Liver (tissue), 3 donors: ENCODE data around the gene CEP350.

Experiments used
- CTCF ChIP-seq: fragments of 150-350 bp; IDR thresholded peaks from 2 replicates; pipeline ENCODE4 v1.5.1; 2017; ENCODE audit warnings: improper control_type of control experiment, low read depth, low read length; ENCODE audit not compliant: missing input control
- FOXA1 ChIP-seq: IDR thresholded peaks from 2 replicates; pipeline ENCODE4 v1.6.1; 2016; ENCODE audit warnings: antibody characterized with exemption
- MAX ChIP-seq: IDR thresholded peaks from 2 replicates; pipeline ENCODE4 v1.6.1; 2016; ENCODE audit warnings: antibody characterized with exemption
- NR2F2 ChIP-seq: IDR thresholded peaks from 2 replicates; pipeline ENCODE4 v1.6.1; 2016; ENCODE audit warnings: antibody characterized with exemption
- RAD21 ChIP-seq, 2 donors: IDR thresholded peaks; 2 replicates each; pipeline ENCODE4 v1.6.1; 2016; ENCODE audit warnings: antibody characterized with exemption in 2 of 2, mild to moderate bottlenecking in 2 of 2
- donor health status: healthy.
- donor health status: healthy.

DNA sequence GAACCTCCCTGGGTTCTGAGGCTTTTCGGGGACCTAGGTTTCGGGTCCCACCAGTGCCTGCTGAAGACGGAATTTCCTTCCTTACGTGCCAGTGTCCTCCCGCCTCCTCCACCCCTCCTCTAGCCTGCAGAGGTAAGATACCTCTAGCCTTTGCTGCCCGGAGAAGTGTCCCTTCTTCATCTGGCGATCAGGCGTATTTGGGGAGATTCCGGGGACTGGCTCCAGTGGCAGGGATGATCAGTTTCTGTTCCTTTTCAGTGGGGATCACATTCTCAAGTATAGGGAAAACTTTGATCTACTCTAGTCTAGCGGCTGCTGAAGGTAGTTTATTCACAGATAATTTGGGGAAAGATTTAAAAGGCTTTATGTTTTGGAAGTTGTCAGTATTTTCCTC lies 674 bp downstream of the CEP350 start:
- TF ChIP-seq RAD21 (IDR thresholded peaks at IDR 0.05) (no peak), CTCF (no peak), NR2F2 (no peak), MAX (no peak), FOXA1 (no peak)
